GM21576 (cell line): ENCODE results near the gene HUS1B.
"Not testable (repeated sequence)": the region's sequence is repeated elsewhere in the genome, so short reads cannot be mapped to it uniquely, and the experiment has no call there.

Source experiments
- ATAC-seq: cut with Tn5 transposase; IDR thresholded peaks from one replicate; pipeline ENCODE4 v1.9.1; 2021; ENCODE audit warnings: mild to moderate bottlenecking, moderate library complexity; ENCODE audit not compliant: unreplicated experiment

HUS1B gene

GRCh38 chr6:679282-679681 is 22.4 kb upstream of the HUS1B start:
- ATAC-seq: no peak

- no peak for ATAC-seq
These were observed 21.6 kb upstream of the HUS1B start for GRCh38 chr6:678520-678919.

DNA sequence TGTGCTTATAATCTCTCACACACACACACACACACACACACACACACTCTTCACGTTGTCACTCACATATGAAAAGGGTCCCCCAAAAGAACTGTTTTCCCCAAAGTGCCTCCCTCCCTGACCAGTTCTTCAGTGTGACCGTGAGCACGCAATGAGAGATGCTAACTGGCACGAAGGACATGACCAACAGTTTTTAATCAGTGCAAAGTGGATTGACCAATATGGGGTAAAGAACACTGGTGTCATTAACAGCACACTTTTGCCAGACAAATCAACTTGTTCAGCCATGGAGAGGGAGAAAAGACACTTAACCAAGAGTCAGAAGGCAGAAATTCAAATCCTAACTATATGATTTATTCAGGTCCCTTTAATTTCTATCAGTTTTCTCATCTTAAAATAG is 21.0 kb upstream of the HUS1B start:
- no peak for ATAC-seq

GRCh38 chr6:674956-675355 is 18.1 kb upstream of the HUS1B start:
- ATAC-seq: no peak

DNA sequence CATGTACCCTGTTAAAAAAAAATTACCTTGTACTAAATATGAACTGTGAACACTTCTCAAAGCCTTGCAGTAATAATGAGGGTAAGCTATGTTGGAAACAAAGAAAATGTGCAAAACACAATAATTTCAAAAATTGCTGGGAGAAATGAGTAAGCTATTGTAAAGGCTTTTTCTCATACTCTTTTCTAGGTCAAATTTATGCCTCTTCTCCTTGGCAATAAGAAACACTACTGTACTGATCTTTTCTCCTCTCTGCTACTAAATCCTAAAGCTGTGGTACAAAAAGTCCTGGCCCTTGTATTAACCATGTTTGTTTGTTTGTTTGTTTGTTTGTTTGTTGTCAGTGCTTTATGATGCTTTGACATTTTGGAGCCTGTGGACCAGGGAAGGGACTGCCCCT is 17.5 kb upstream of the HUS1B start:
- ATAC-seq: no peak

- no peak for ATAC-seq
These were observed 10.5 kb upstream of the HUS1B start for GRCh38 chr6:667253-667927.

DNA sequence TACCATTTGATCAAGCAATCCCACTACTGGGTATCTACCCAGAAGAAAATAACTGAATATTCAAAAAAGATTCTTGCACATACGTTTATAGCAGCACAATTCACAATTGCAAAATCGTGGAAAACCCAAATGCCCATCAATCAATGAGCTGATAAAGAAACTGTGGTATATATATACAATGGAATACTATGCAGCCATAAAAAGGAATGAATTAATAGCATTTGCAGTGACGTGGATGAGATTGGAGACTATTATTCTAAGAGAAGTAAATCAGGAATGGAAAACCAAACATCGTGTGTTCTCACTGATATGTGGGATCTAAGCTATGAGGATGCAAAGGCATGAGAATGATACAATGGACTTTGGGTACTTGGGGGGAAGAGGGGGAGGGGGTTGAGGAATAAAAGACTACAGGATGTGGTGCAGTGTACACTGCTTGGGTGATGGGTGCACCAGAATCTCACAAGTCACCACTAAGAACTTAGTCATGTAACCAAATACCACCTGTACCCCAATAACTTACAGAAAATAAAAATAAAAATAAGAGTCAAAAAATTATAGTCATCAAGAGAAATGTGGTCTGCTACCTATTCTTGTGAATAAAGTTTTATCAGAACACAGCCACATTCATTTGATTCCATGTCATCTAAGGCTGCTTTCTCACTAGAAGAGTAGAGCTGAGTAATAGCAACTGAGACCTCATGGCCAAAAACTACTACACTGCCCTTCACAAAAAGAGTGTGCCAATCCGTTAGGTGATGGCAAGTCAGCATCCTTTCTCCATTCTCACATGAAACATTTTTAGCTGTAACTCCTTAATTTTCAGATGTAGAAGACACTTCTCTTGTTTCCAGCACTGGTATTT is 8.7 kb upstream of the HUS1B start:
- no peak for ATAC-seq

DNA sequence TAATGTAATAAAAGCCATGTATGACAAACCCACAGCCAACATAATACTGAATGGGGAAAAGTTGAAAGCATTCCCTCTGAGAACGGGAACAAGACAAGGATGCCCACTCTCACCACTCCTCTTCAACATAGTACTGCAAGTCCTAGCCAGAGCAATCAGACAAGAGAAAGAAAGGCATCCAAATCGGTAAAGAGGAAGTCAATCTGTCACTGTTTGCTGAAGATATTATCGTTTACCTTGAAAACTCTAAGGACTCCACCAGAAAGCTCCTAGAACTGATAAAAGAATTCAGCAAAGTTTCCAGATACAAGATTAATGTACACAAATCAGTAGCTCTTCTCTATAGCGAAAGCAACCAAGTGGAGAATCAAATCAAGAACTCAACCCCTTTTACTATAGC is 6.9 kb upstream of the HUS1B start:
- ATAC-seq: not testable (repeated sequence)

- ATAC-seq: no peak
These were observed 3.0 kb upstream of the HUS1B start for GRCh38 chr6:659716-660581.

DNA sequence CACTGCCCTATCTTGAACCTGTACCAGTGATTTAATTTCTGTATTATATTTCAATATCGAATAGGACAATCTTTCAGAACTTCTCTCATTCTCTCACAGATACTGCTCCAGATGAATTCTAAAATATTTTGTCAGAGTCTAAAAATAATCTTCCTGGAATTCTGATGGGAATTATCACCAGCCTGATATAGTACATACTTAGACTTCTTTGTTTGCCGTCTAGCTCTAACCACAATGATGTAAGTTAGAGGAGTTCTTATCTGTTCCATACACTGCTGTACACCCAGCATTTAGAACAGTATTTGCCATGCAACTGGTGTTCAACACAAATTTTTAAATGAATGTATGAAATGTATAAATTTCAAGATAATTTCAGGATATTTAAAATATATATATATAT is 1.3 kb upstream of the HUS1B start:
- ATAC-seq: no peak

DNA sequence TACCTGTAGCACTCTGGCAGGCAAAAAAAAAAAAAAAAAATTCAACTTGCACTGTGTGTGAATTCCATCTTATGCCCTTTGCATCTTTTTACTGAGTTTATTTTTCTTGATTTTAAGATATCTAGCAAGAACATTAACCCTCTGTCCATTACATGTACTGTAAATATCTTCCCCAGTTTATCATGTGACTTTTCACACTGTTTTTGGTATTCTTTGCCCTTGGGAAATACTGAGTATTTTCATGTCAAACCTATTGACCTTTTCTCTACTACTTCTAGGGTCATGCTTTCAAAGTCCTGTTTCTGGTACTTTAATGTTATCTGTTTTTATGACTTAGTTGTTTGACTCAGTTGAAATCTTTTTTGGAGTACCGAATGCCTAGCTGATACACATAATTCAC is 843 bp upstream of the HUS1B start:
- no peak for ATAC-seq

DNA sequence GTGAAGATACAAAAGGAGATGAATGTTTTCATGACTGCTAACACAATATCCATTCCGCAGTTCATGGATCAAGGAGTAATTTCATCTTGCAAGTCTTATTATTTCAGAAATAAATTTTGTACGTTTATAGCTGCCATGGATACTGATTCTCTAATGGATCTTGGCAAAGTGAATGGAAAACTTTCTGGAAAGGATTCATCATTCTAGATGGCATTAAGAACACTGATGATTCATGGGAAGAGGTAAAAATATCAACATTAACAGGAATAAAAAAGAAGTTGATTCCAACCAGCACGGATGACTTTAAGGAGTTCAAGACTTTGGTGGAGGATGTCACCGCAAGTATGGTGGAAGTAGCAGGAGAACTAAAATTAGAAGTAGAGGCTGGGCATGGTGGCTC is 2.8 kb downstream of the HUS1B start:
- no peak for ATAC-seq

GRCh38 chr6:652865-653264 is 4.0 kb downstream of the HUS1B start:
- ATAC-seq: no peak

DNA sequence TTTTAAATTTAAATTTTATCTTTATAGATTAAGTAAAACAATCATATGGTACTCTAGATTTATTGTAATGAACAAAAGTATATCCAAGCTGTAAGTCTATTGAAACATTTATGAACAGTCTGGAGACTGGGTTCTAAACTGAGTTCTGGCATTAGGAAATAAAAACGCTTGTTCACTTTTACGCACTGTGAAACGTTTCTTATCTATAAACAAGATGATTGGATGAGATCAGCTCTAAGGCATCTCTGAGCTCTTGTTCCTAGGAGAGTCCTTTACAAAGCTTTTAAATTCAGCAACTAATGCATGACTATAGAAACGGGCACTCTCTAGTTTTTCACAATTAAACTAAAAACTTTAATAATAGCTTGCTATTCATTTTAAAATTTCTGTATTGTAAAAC is 6.8 kb downstream of the HUS1B start:
- ATAC-seq: no peak

DNA sequence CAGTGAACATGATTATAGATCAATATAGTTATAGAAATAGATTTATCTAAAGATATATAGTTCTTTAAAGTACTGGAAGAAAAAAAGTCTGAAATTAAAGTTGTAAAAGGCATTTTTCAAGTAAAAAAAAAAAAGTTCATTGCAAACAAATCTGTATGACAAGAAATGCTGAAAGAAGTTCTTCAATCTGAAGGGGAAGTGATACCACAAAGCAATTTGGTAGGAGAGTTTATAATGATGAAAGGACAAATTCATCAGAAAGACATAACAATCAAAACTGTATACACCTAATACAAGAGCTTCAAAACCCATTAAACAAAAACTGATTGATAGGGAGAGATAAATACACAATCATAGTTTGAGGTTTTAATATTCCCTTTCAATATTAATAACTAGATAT is 14.1 kb downstream of the HUS1B start:
- ATAC-seq: no peak

- ATAC-seq: no peak
These were observed 15.5 kb downstream of the HUS1B start for GRCh38 chr6:641225-641985.

GRCh38 chr6:636488-636887 is 20.4 kb downstream of the HUS1B start:
- no peak for ATAC-seq

DNA sequence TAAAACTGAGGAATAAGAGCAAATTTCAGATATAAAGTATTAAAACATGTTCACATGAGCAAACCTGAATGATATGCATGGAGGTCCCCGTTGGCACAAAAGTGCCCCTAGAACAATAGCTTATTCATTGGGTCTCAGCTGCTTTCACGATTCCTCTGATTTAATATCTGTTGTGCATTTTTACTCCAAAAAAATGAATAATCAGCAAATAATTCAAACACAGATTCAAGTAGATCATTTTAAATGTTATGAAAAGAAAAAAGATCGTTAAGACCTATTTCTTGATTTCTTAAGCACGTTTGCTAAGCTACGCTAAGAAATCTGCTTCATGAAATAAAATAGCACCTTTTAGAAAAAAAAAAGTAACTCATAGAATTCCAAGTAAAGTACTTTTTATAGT is 21.7 kb downstream of the HUS1B start:
- no peak for ATAC-seq

DNA sequence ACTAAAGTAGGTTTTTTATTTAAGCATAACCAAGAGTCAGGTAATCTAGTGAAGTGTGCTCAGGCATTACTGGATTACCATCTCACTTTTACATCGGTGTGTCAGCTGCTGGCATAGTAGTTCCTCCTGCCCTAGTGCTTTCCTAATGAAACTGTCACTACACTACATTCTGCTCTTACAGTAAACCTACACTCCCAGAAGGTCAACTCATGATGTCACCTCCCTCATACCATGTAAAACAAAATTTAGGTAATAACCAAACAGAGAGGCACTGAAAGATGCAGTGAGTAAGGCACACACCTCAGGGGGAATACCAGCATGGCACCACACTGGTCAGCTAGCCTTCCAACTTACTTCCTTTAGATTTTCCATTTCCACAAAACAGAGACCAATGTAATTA is 23.3 kb downstream of the HUS1B start:
- no peak for ATAC-seq

DNA sequence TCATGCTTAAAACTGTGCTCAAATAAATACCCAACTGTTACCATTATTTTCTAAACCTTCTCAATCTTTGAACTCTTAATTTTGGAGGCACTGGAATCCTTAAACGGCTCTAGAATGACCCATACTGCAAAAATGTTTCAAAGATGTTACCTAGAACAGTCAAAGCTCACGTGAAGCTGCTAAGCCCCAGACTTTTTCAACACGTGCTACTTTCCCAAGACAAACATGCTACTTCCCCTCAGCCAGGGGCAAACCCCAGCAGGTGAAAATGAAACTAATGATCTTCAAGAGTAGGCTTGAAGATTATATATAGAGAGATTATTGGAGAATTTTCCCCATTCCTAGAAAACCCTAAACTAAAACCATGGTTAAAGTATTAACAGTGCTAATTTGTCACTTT is 28.1 kb downstream of the HUS1B start:
- ATAC-seq: no peak

GRCh38 chr6:626236-626635 is 30.7 kb downstream of the HUS1B start:
- no peak for ATAC-seq
